Brain microvascular endothelial cell (primary cell): ENCODE measurements around the gene LMX1B.

ENCODE experiments used
- DNase-seq: peaks from one replicate; pipeline ENCODE4 v3.0.0-alpha.2; 2020
- H3K27ac ChIP-seq: fragments of 250-450 bp; sonication (Bioruptor Pico); 2 replicates; pipeline ENCODE4 v1.5.1; 2020; ENCODE audit warnings: mild to moderate bottlenecking, moderate library complexity
- H3K27me3 ChIP-seq: fragments of 250-450 bp; sonication (Bioruptor Pico); replicated peaks from 2 replicates; pipeline ENCODE4 v1.5.1; 2020; ENCODE audit warnings: mild to moderate bottlenecking
- H3K36me3 ChIP-seq: fragments of 250-450 bp; sonication (Bioruptor Pico); replicated peaks from 2 replicates; pipeline ENCODE4 v1.5.1; 2020; ENCODE audit warnings: mild to moderate bottlenecking
- H3K4me3 ChIP-seq: 2 replicates; pipeline ENCODE4 v1.5.1; 2011; ENCODE audit warnings: low read depth, mild to moderate bottlenecking, control low read depth, low read length, moderate library complexity
- in situ Hi-C: cut with HindIII; loops from 2 replicates; pipeline ENCODE4 v1.10.0; 2017; ENCODE audit warnings: low sequenced_read_pairs, low pct_ligation_motif_present
- TF ChIP-seq, protein P1 (sequence below): IDR thresholded peaks from 2 replicates; pipeline ENCODE4 v1.5.1; 2011; ENCODE audit warnings: low read depth, mild to moderate bottlenecking, moderate library complexity, low read length, control low read depth, inconsistent platforms; ENCODE audit errors: missing control alignments

The LMX1B gene

DNA sequence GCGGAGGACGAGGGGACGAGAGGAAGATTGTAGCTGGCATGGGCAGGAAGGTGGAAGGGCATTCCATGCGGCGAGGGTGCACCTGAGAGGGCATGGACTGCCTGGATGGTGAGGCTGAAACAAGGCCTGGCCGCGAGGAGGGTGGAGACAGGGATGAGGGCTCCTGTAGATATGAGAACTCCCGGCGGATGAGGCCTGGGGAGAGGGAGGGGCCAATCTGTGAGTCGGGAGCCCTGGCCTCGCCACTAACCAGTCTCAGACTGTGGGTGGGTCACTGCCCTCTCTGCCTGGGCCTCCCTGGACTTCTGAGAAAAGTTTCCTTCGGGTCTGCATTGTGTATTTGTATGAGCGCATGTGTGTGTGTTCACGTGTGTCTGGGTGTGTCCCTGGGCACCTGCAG is 55.4 kb downstream of the LMX1B start:
- DNase-seq: no peak
- Histone ChIP-seq H3K36me3 (no peaks in the 10 kb centered on the region), H3K27me3 (peaks cover 51% of the 10 kb centered on the region), H3K27ac (no peak overlapping the region), H3K4me3 (no peak overlapping the region)
- in situ Hi-C loops: no loop called here
- TF ChIP-seq, protein P1, sequence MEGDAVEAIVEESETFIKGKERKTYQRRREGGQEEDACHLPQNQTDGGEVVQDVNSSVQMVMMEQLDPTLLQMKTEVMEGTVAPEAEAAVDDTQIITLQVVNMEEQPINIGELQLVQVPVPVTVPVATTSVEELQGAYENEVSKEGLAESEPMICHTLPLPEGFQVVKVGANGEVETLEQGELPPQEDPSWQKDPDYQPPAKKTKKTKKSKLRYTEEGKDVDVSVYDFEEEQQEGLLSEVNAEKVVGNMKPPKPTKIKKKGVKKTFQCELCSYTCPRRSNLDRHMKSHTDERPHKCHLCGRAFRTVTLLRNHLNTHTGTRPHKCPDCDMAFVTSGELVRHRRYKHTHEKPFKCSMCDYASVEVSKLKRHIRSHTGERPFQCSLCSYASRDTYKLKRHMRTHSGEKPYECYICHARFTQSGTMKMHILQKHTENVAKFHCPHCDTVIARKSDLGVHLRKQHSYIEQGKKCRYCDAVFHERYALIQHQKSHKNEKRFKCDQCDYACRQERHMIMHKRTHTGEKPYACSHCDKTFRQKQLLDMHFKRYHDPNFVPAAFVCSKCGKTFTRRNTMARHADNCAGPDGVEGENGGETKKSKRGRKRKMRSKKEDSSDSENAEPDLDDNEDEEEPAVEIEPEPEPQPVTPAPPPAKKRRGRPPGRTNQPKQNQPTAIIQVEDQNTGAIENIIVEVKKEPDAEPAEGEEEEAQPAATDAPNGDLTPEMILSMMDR: no peak

GRCh38 chr9:126670270-126670669 is 56.5 kb downstream of the LMX1B start:
- TF ChIP-seq, protein P1: no peak
- peaks cover 57% of the 10 kb centered on the region for H3K27me3 ChIP-seq
- no peaks in the 10 kb centered on the region for H3K36me3 ChIP-seq
- no peak overlapping the region for H3K27ac ChIP-seq
- in situ Hi-C loops: no loop called here
- no peak for DNase-seq
- no peak overlapping the region for H3K4me3 ChIP-seq

DNA sequence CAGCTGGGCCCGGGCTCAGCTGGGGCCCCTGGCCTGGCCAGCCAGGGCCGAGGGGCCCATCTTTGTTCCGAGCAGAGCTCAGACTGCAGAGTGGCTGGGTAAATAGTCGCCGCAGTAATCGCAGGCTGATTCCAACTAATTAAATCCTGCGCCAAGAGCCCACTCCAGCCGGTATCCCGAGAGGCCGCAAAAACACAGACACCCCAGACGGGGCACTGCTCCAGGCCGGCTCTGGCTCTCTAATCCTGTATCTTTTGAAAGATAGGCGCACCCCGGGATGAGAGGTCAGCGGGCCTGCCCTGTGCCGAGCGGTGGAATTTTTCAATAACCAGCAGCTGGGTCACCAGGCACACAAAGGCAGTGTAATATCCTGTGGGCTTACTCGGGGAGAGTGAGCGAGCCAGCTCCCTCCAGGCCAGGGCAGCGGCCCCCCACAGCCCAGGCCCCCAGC is 57.7 kb downstream of the LMX1B start:
- peaks cover 53% of the 10 kb centered on the region for H3K27me3 ChIP-seq
- in situ Hi-C loops: no loop called here
- H3K36me3 ChIP-seq: no peaks in the 10 kb centered on the region
- TF ChIP-seq, protein P1: no peak
- DNase-seq: no peak
- no peak overlapping the region for H3K27ac ChIP-seq
- no peak overlapping the region for H3K4me3 ChIP-seq

DNA sequence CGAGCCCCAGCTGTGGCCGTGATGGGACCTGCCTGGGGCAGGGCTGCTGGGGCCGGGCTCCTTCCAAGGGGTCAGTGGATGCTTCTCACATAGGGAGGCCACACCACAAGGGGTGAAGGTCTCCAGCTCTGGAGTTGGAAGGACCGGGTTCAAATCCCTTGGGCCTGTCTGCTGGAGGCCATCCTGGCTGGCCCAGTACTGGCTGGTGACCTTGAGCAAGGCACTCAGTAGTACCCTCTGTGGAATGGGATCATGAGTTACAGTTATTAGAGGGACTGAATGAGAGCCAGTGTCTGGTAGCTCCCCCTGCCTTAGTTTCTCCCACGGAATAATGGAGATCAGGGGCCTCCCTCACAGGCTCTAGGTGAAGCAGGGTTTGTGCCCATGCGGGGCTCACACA is 58.3 kb downstream of the LMX1B start:
- no peak overlapping the region for H3K27ac ChIP-seq
- no peak overlapping the region for H3K4me3 ChIP-seq
- peaks cover 59% of the 10 kb centered on the region for H3K27me3 ChIP-seq
- TF ChIP-seq, protein P1: no peak
- no peak for DNase-seq
- in situ Hi-C loops: no loop called here
- no peaks in the 10 kb centered on the region for H3K36me3 ChIP-seq

- Histone ChIP-seq H3K4me3 (no peak overlapping the region), H3K36me3 (no peaks in the 10 kb centered on the region), H3K27ac (no peak overlapping the region), H3K27me3 (peaks cover 66% of the 10 kb centered on the region)
- in situ Hi-C loops: no loop called here
- TF ChIP-seq, protein P1: no peak
- no peak for DNase-seq
Measured at GRCh38 chr9:126672634-126673284, 59.0 kb downstream of the LMX1B start.
